ENCODE results near the gene GNB1.
A peak's percentile ranks its signal among the peaks of the same experiment; 100 is the strongest.
"Not testable (repeated sequence)": the region's sequence is repeated elsewhere in the genome, so short reads cannot be mapped to it uniquely, and the experiment has no call there.

GNB1 gene

DNA sequence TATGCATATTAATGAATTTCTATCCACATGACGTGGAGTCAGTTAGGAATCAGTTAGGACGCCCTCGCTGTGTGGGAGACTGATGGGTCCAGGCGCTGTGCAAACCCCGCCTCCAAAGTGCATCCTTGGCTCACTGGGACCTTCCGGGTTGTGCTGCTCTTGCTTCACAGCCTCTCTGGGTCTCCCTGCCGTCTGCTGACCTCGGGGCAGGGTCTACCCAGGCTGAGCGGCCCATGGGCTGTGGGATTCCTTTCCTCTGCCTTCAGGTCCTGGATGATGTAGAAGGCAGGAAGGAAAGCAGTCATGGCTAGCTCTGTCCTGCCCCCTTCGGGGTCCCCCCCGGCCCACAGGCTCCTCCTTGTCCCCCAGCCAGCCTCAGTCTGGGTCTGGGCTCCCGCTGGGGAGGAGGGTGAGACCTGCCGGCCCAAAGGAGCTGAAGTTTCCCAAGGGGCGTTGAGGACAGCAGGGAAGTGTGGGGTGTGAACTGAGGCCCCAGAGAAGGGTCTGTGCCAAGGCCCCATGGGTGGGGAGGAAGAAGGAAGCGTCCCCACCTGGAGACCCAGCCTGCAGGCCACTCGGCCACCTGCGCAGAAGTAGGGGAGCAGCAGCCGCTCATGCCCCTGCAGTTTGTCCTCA is 142.1 kb downstream of the GNB1 start:
- Histone ChIP-seq H3K27me3 (ENCODE audit: insufficient read depth, low read length) (no peaks in the 10 kb centered on the region), H3K9me3 (ENCODE audit: low read length) (no peaks in the 10 kb centered on the region), H3K4me2 (ENCODE audit: low read length) (no peak overlapping the region), H3K4me3 (ENCODE audit: low read depth, low read length, poor library complexity, severe bottlenecking) (no peak overlapping the region), H3K4me1 (ENCODE audit: insufficient read depth, low read length, severe bottlenecking) (peaks cover 4% of the 10 kb centered on the region), H2AFZ (ENCODE audit: low read length) (no peak overlapping the region), H3K9me2 (ENCODE audit: low read depth, low read length) (no peaks in the 10 kb centered on the region), H3K36me3 (ENCODE audit: insufficient read depth, low read length) (peaks cover 20% of the 10 kb centered on the region), H3K79me2 (ENCODE audit: insufficient read depth, low read length) (no peaks in the 10 kb centered on the region), H3K27ac (ENCODE audit: low read depth, low read length, poor library complexity, severe bottlenecking) (no peak overlapping the region), H4K20me1 (ENCODE audit: insufficient read depth, low read length) (no peaks in the 10 kb centered on the region), H3K9ac (ENCODE audit: low read length) (no peak overlapping the region), H3F3A (ENCODE audit: insufficient read depth, low read length) (no peaks in the 10 kb centered on the region)
- TF ChIP-seq, protein P1, sequence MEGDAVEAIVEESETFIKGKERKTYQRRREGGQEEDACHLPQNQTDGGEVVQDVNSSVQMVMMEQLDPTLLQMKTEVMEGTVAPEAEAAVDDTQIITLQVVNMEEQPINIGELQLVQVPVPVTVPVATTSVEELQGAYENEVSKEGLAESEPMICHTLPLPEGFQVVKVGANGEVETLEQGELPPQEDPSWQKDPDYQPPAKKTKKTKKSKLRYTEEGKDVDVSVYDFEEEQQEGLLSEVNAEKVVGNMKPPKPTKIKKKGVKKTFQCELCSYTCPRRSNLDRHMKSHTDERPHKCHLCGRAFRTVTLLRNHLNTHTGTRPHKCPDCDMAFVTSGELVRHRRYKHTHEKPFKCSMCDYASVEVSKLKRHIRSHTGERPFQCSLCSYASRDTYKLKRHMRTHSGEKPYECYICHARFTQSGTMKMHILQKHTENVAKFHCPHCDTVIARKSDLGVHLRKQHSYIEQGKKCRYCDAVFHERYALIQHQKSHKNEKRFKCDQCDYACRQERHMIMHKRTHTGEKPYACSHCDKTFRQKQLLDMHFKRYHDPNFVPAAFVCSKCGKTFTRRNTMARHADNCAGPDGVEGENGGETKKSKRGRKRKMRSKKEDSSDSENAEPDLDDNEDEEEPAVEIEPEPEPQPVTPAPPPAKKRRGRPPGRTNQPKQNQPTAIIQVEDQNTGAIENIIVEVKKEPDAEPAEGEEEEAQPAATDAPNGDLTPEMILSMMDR (IDR thresholded peaks at IDR 0.05; ENCODE audit: low read length): no peak
- no peak for TF ChIP-seq EZH2 (IDR thresholded peaks at IDR 0.05; ENCODE audit: borderline replicate concordance, low read length)

DNA sequence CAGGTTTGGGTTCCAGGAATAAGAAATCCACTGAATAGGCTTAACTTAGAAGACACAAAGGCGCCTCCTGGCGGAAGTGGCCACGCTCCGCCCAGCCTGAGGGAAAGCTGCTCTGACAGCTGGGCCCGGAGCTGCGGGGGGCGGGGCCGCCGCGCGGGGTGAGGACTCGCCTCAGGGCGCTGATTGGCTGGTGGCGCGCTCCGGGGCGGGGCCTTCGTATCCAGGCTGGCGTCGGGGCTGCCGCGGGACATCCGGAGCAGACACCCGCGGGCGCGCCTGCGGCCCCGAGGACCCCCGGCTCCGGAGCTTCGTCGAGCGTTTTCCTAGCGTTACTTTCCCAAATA is 144.3 kb downstream of the GNB1 start:
- not testable (repeated sequence) for H4K20me1 ChIP-seq (ENCODE audit: insufficient read depth, low read length); H3K4me2 ChIP-seq (ENCODE audit: low read length); H3F3A ChIP-seq (ENCODE audit: insufficient read depth, low read length); H3K79me2 ChIP-seq (ENCODE audit: insufficient read depth, low read length); H3K9ac ChIP-seq (ENCODE audit: low read length); H2AFZ ChIP-seq (ENCODE audit: low read length); H3K9me2 ChIP-seq (ENCODE audit: low read depth, low read length); H3K4me1 ChIP-seq (ENCODE audit: insufficient read depth, low read length, severe bottlenecking); H3K9me3 ChIP-seq (ENCODE audit: low read length); H3K27me3 ChIP-seq (ENCODE audit: insufficient read depth, low read length); H3K36me3 ChIP-seq (ENCODE audit: insufficient read depth, low read length)
- peak overlapping the region; percentile 63 for H3K27ac ChIP-seq (ENCODE audit: low read depth, low read length, poor library complexity, severe bottlenecking)
- peak overlapping the region; percentile 47 for H3K4me3 ChIP-seq (ENCODE audit: low read depth, low read length, poor library complexity, severe bottlenecking)

DNA sequence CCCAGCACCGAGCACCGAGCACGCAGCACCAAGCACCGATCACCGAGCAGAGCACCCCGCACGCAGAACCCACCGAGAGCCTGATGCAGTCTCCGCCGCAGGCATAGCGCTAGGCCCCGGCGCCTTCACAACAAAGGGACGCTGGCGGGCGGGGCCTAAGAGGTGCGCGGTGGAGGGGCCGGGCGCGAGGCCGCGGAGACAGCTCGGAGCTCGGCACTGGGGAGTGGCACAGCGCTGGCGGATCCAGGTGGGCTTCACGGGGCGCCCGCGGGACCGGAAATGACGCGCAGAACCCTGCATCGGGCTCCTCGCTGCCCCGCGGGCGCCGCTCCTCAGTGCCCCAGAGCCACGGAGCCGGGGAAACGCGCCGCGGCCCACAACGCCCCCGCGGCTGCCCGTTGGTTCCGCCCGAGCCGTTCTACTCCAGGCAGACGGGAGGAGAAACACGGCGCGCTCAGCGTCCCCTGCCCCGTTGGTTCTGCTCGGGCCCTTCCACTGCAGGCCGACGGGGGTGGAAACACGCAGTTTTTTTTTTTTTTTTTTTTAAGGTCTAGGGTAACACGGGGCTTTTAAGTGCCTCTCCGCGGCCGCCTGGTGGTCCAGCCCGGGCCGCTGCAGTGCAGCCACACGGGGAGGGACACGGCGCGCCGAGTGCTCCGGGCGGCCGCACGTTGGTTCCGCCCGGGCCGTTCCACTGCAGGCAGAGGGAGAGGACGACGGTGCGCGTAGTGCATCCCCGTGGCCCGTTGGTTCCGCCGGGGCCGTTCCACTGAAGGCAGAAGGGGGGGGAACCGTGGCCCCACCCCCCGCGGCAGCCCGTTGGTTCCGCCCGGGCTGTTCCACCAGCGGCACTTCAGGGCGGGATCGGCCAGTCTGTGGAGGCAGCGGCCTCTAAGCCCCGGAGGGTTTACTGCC is 145.0 kb downstream of the GNB1 start:
- not testable (repeated sequence) for H3K9me3 ChIP-seq (ENCODE audit: low read length); H3K79me2 ChIP-seq (ENCODE audit: insufficient read depth, low read length); H3F3A ChIP-seq (ENCODE audit: insufficient read depth, low read length); H3K27me3 ChIP-seq (ENCODE audit: insufficient read depth, low read length); H2AFZ ChIP-seq (ENCODE audit: low read length); H3K9me2 ChIP-seq (ENCODE audit: low read depth, low read length); H3K36me3 ChIP-seq (ENCODE audit: insufficient read depth, low read length); H3K4me1 ChIP-seq (ENCODE audit: insufficient read depth, low read length, severe bottlenecking); H4K20me1 ChIP-seq (ENCODE audit: insufficient read depth, low read length); H3K4me2 ChIP-seq (ENCODE audit: low read length)
- peak overlapping the region; percentile 63 for H3K27ac ChIP-seq (ENCODE audit: low read depth, low read length, poor library complexity, severe bottlenecking)
- peak overlapping the region; percentile 47 for H3K4me3 ChIP-seq (ENCODE audit: low read depth, low read length, poor library complexity, severe bottlenecking)
- peak overlapping the region; percentile 43; the same call in 1 of the 2 replicates for H3K9ac ChIP-seq (ENCODE audit: low read length)

DNA sequence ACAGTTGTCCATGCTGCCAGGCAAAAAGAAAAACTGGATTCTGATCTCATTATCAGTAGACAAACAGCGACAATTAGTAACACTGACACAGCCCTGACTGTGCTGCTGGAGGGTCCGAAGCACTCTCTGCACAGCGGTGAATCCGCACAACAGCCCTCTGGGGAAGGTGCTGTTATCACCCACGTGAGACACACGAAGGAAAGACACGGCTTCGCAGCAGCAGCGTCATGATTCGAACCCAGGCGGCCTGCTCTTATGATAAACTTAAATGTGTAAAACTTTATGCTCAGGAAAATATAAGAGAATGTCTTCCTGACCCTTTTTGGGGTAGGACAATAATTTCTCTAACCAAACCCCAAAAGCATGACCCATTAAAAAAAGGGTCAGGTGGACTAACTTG is 148.4 kb downstream of the GNB1 start:
- H3K27ac ChIP-seq (ENCODE audit: low read depth, low read length, poor library complexity, severe bottlenecking); H3K9me2 ChIP-seq (ENCODE audit: low read depth, low read length); H3K9ac ChIP-seq (ENCODE audit: low read length); H3K79me2 ChIP-seq (ENCODE audit: insufficient read depth, low read length); H2AFZ ChIP-seq (ENCODE audit: low read length); H3K4me3 ChIP-seq (ENCODE audit: low read depth, low read length, poor library complexity, severe bottlenecking); H3F3A ChIP-seq (ENCODE audit: insufficient read depth, low read length); H3K27me3 ChIP-seq (ENCODE audit: insufficient read depth, low read length); H4K20me1 ChIP-seq (ENCODE audit: insufficient read depth, low read length); H3K9me3 ChIP-seq (ENCODE audit: low read length); H3K36me3 ChIP-seq (ENCODE audit: insufficient read depth, low read length); H3K4me2 ChIP-seq (ENCODE audit: low read length): not testable (repeated sequence)
- H3K4me1 ChIP-seq (ENCODE audit: insufficient read depth, low read length, severe bottlenecking): peaks cover 13% of the 10 kb centered on the region

DNA sequence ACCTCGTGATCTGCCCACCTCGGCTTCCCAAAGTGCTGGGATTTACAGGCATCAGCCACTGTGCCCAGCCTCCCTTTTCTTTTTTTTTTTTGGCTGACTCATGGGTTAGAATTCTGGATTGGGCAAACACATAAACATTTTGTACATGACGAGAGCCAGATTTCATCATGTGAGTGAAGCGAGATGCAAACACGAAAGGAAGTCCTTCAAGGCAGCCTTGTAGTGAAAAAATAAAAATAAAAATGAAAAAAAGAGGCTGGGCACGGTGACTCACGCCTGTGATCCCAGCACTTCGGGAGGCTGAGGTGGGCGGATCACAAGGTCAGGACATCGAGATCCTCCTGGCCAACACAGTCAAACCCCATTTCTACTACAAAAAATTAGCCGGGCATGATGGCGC is 149.9 kb downstream of the GNB1 start:
- not testable (repeated sequence) for H3K36me3 ChIP-seq (ENCODE audit: insufficient read depth, low read length); H4K20me1 ChIP-seq (ENCODE audit: insufficient read depth, low read length); H3K9ac ChIP-seq (ENCODE audit: low read length); H3K79me2 ChIP-seq (ENCODE audit: insufficient read depth, low read length); H2AFZ ChIP-seq (ENCODE audit: low read length); H3K4me3 ChIP-seq (ENCODE audit: low read depth, low read length, poor library complexity, severe bottlenecking); H3K4me2 ChIP-seq (ENCODE audit: low read length); H3F3A ChIP-seq (ENCODE audit: insufficient read depth, low read length); H3K9me2 ChIP-seq (ENCODE audit: low read depth, low read length); H3K27ac ChIP-seq (ENCODE audit: low read depth, low read length, poor library complexity, severe bottlenecking); H3K9me3 ChIP-seq (ENCODE audit: low read length); H3K27me3 ChIP-seq (ENCODE audit: insufficient read depth, low read length)
- H3K4me1 ChIP-seq (ENCODE audit: insufficient read depth, low read length, severe bottlenecking): peaks cover 16% of the 10 kb centered on the region

DNA sequence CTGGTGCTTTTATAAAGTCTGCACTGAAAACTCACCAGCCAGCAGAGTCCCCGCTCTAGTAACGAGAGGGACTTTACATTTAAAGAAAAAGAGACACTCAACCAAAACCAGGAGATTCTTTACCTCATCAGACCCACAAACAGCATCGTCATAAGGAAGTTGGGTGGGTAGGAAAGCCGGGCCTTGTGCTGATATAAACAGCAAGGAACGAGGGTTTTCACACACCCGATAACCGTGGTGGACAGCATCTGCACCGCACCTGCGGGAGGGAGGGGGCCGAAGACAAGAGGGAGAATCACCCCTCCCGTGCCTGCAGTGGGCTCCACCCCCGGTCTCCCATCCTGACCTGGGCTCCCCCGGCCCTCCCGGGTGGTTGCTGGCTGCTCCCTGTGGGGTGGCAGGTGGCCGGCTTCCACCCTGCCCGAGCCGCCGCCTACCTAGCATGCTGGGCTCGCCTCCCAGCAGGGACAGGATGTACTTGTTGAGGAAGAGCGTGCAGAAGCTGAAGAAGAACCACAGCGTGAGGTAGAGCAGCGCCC is 152.0 kb downstream of the GNB1 start:
- not testable (repeated sequence) for H3K79me2 ChIP-seq (ENCODE audit: insufficient read depth, low read length); H3K4me3 ChIP-seq (ENCODE audit: low read depth, low read length, poor library complexity, severe bottlenecking); H3K9me2 ChIP-seq (ENCODE audit: low read depth, low read length); H3K9me3 ChIP-seq (ENCODE audit: low read length); H4K20me1 ChIP-seq (ENCODE audit: insufficient read depth, low read length); H3K4me2 ChIP-seq (ENCODE audit: low read length); H3K36me3 ChIP-seq (ENCODE audit: insufficient read depth, low read length); H2AFZ ChIP-seq (ENCODE audit: low read length); H3K27me3 ChIP-seq (ENCODE audit: insufficient read depth, low read length); H3F3A ChIP-seq (ENCODE audit: insufficient read depth, low read length); H3K9ac ChIP-seq (ENCODE audit: low read length)
- peaks cover 24% of the 10 kb centered on the region for H3K4me1 ChIP-seq (ENCODE audit: insufficient read depth, low read length, severe bottlenecking)
- peak overlapping the region; percentile 49 for H3K27ac ChIP-seq (ENCODE audit: low read depth, low read length, poor library complexity, severe bottlenecking)
